SK-N-MC (cell line): Measurements from ENCODE around the gene CLECL1.

Experiments
- EZH2 ChIP-seq: fragments of 200-600 bp; sonication (generic); IDR thresholded peaks from one replicate; pipeline ENCODE4 v1.6.1; 2017; ENCODE audit warnings: antibody characterized with exemption
- POLR2AphosphoS5 ChIP-seq: IDR thresholded peaks from 2 replicates; pipeline ENCODE4 v1.6.1; 2012; ENCODE audit warnings: mild to moderate bottlenecking, low read depth, low read length, borderline replicate concordance

DNA sequence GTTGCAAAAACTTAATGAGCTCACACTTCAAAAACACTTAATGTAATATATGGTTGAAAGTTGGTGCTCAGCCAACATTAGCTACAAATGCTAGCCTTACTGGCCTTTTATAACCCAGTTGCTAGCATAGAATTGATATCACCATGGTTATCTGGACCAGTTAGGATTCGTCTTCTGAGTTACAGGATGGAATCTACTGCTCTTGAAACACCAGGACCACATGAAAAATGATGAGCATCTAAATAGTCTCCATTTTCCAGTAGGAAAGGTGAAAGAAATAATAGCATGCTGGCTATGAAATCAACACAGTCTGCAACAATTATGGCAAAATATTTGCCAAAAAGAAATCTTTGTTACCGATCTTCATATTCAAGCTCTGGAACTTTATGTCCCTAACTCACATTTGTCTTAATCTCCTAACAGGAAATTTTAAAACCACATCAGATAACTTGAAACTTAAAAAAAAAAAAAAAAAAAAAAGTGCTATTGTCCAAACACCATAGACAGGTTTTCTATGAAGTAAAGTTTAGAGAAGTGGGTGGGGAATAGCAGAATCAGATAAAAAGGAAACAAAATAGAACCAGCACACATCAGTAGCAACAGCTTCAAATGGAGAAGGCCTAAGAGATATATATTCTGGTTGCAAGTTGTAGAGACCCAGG lies 40.5 kb upstream of the CLECL1 start:
- no peak for TF ChIP-seq POLR2AphosphoS5
- no peak for TF ChIP-seq EZH2
